SK-N-SH (cell line): ENCODE results near the gene MICALL1. TPM values are rescaled to one million over a fixed set of nuclear protein-coding genes. Genes with fewer than 3 reads are reported as not detected.
A peak's percentile ranks its signal among the peaks of the same experiment; 100 is the strongest.

Experiments
- CTCF ChIA-PET: fragments of 300-600, 350-600 bp; formaldehyde crosslinking; extraction: SDS; loops from one replicate; lab custom pipeline; 2021; lab: Yijun Ruan, JAX
- POLR2A ChIA-PET: fragments of 350-600 bp; sonication (Branson Sonifier 250); formaldehyde crosslinking; extraction: SDS; loops from one replicate; lab custom pipeline; 2020; ENCODE audit warnings: antibody characterized with exemption, inconsistent platforms; lab: Yijun Ruan, JAX
- DNase-seq: peaks from one replicate; pipeline ENCODE4 v3.0.0; 2012
- H2AFZ ChIP-seq: fragments of 200-600 bp; sonication (generic); 2 replicates; pipeline ENCODE4 v1.8.1; 2016; ENCODE audit warnings: antibody characterized with exemption, mild to moderate bottlenecking, low read depth
- H3F3A ChIP-seq: fragments of 200-600 bp; sonication (generic); replicated peaks from 2 replicates; pipeline ENCODE3; 2016; ENCODE audit warnings: antibody characterized with exemption, mild to moderate bottlenecking; ENCODE audit not compliant: insufficient read depth
- H3K27ac ChIP-seq, 2 experiments: fragments of 200-500 bp in 1 of 2; fragments of 200-600 bp in 1 of 2; sonication (Bioruptor generic) in 1 of 2; sonication (generic), shearing (Covaris generic) in 1 of 2; 2 replicates each; pipeline versions ENCODE4 v1.5.1 to v1.6.1; 2014 to 2016; ENCODE audit warnings: low read depth in 2 of 2, inconsistent platforms in 1 of 2, low read length in 1 of 2, mild to moderate bottlenecking in 1 of 2, mixed read lengths in 1 of 2
- H3K27me3 ChIP-seq: fragments of 200-600 bp; sonication (generic), shearing (Covaris generic); 2 replicates; pipeline ENCODE4 v1.6.1; 2016; ENCODE audit warnings: mixed run types; ENCODE audit not compliant: insufficient read depth
- H3K36me3 ChIP-seq, 2 experiments: fragments of 200-500 bp in 1 of 2; fragments of 200-600 bp in 1 of 2; sonication (Bioruptor generic) in 1 of 2; sonication (generic) in 1 of 2; replicated peaks in 1 of 2; 2 replicates each; pipeline versions ENCODE3 to v1.5.1; 2014 to 2016; ENCODE audit warnings: low read length in 1 of 2, mild to moderate bottlenecking in 1 of 2; ENCODE audit not compliant: insufficient read depth in 2 of 2, control insufficient read depth in 1 of 2
- H3K4me1 ChIP-seq, 2 experiments: fragments of 200-500 bp in 1 of 2; fragments of 200-600 bp in 1 of 2; sonication (Bioruptor generic) in 1 of 2; sonication (generic), shearing (Covaris generic) in 1 of 2; 2 replicates each; pipeline versions ENCODE4 v1.5.1 to v1.6.1; 2014 to 2016; ENCODE audit warnings: low read depth in 1 of 2, low read length in 1 of 2, mixed run types in 1 of 2; ENCODE audit not compliant: insufficient read depth in 2 of 2, control insufficient read depth in 1 of 2
- H3K4me2 ChIP-seq: fragments of 200-600 bp; sonication (generic), shearing (Covaris generic); 2 replicates; pipeline ENCODE4 v1.6.1; 2017; ENCODE audit warnings: mixed run types
- H3K4me3 ChIP-seq, 2 experiments: fragments of 200-500 bp in 1 of 2; fragments of 200-600 bp in 1 of 2; sonication (Bioruptor generic) in 1 of 2; sonication (generic), shearing (Covaris generic) in 1 of 2; 2 replicates each; pipeline versions ENCODE4 v1.5.1 to v1.8.1; 2014 to 2016; ENCODE audit warnings: low read depth in 2 of 2, inconsistent platforms in 1 of 2, low read length in 1 of 2, mild to moderate bottlenecking in 1 of 2, mixed read lengths in 1 of 2, moderate library complexity in 1 of 2
- H3K79me2 ChIP-seq: fragments of 200-600 bp; sonication (generic); 2 replicates; pipeline ENCODE4 v1.8.1; 2017; ENCODE audit warnings: mild to moderate bottlenecking; ENCODE audit not compliant: insufficient read depth
- H3K9ac ChIP-seq: fragments of 200-600 bp; sonication (generic); 2 replicates; pipeline ENCODE4 v1.6.1; 2017; ENCODE audit warnings: mixed run types
- H3K9me2 ChIP-seq: fragments of 200-600 bp; sonication (generic); 2 replicates; pipeline ENCODE4 v1.6.1; 2017; ENCODE audit warnings: mixed run types
- H3K9me3 ChIP-seq: fragments of 200-600 bp; sonication (generic); 2 replicates; pipeline ENCODE4 v1.6.1; 2017; ENCODE audit warnings: mixed run types, mild to moderate bottlenecking, moderate library complexity
- H4K20me1 ChIP-seq: fragments of 200-600 bp; sonication (generic); 2 replicates; pipeline ENCODE4 v1.6.1; 2017; ENCODE audit warnings: mild to moderate bottlenecking, mixed run types; ENCODE audit not compliant: insufficient read depth
- CTCF ChIP-seq: fragments of 200-600 bp; sonication (generic); IDR thresholded peaks from 2 replicates; pipeline ENCODE4 v1.6.1; 2017; ENCODE audit warnings: antibody characterized with exemption, mild to moderate bottlenecking, moderate library complexity
- ELF1 ChIP-seq: IDR thresholded peaks from 2 replicates; pipeline ENCODE4 v1.4.0; 2012
- EP300 ChIP-seq, 2 experiments: IDR thresholded peaks; 2 replicates each; pipeline versions ENCODE4 v1.4.0 to v1.6.1; 2012; ENCODE audit warnings: borderline replicate concordance in 1 of 2, low read depth in 1 of 2, low read length in 1 of 2
- GABPA ChIP-seq: IDR thresholded peaks from 2 replicates; pipeline ENCODE4 v1.4.0; 2012; ENCODE audit warnings: low read depth, mild to moderate bottlenecking
- JUND ChIP-seq: IDR thresholded peaks from 2 replicates; pipeline ENCODE4 v1.4.0; 2012
- MAX ChIP-seq: IDR thresholded peaks from 2 replicates; pipeline ENCODE4 v1.4.0; 2012; ENCODE audit warnings: low read depth
- PBX3 ChIP-seq: IDR thresholded peaks from 2 replicates; pipeline ENCODE4; 2012
- RAD21 ChIP-seq: IDR thresholded peaks from 2 replicates; pipeline ENCODE4 v1.6.1; 2012; ENCODE audit warnings: mild to moderate bottlenecking, low read length
- RCOR1 ChIP-seq: fragments of 150-350 bp; IDR thresholded peaks from 2 replicates; pipeline ENCODE4 v1.6.1; 2017; ENCODE audit warnings: antibody characterized with exemption, low read length
- SIN3A ChIP-seq: IDR thresholded peaks from 2 replicates; pipeline ENCODE4 v1.6.1; 2012; ENCODE audit warnings: low read depth, mild to moderate bottlenecking, low read length, moderate library complexity, borderline replicate concordance
- SMC3 ChIP-seq: IDR thresholded peaks from 2 replicates; pipeline ENCODE4 v1.6.1; 2012; ENCODE audit warnings: low read depth, low read length, improper control_type of control experiment
- TCF12 ChIP-seq: IDR thresholded peaks from 2 replicates; pipeline ENCODE4 v1.4.0; 2012
- TEAD4 ChIP-seq: IDR thresholded peaks from 2 replicates; pipeline ENCODE4 v1.4.0; 2012; ENCODE audit warnings: mild to moderate bottlenecking, borderline replicate concordance; ENCODE audit not compliant: insufficient read depth
- USF2 ChIP-seq: fragments of 150-350 bp; IDR thresholded peaks from 2 replicates; pipeline ENCODE4 v1.6.1; 2017; ENCODE audit warnings: antibody characterized with exemption, low read length, low read depth, borderline replicate concordance
- WGBS: methylation state at CpG from one replicate; pipeline ENCODE4 v1.1.6; 2017; ENCODE audit warnings: low lambda C conversion rate; 5-methylcytosine and 5-hydroxymethylcytosine counted together
- polyA plus RNA-seq, 3 experiments: library from polyadenylated mRNA; depleted of rRNA; stranded (reverse); fragments of >200 nt; gene quantifications; 2 replicates each; pipeline ENCODE4 v1.2.3, GENCODE V29; 2012

Gene MICALL1
- polyA plus RNA-seq, 1 of the 3 experiments (the other 2 are of a cell fraction), result 12.9 TPM

- no peak overlapping the region for H2AFZ ChIP-seq
- H3K9me2 ChIP-seq, result no peaks in the 10 kb centered on the region
- DNase-seq, result no peak
- ChIA-PET POLR2A (no interaction called here), CTCF (interaction anchor here (1.7 kb wide), 1 partner anchor 21 kb away, joined by 3 read pairs; no protein-coding TSS in a partner anchor)
- peaks cover 14% of the 10 kb centered on the region for H3F3A ChIP-seq
- no peaks in the 10 kb centered on the region for H3K27me3 ChIP-seq
- peaks cover 8% of the 10 kb centered on the region; the same call in 1 of the 2 replicates for H4K20me1 ChIP-seq
- peaks cover 15 to 42% of the 10 kb centered on the region in 2 experiments for H3K36me3 ChIP-seq
- H3K4me1 ChIP-seq, result peaks cover 6 to 7% of the 10 kb centered on the region in 2 experiments; a peak in 3 of 4 replicates
- H3K9ac ChIP-seq, result no peak overlapping the region
- TF ChIP-seq GABPA (no peak), CTCF (no peak), SIN3A (no peak), JUND (no peak), RAD21 (no peak), SMC3 (no peak), TCF12 (no peak), USF2 (no peak), MAX (no peak), RCOR1 (no peak), PBX3 (no peak)
- H3K79me2 ChIP-seq, result no peaks in the 10 kb centered on the region; the same call in 1 of the 2 replicates
- no peak overlapping the region for H3K4me2 ChIP-seq
- no peaks in the 10 kb centered on the region for H3K9me3 ChIP-seq
- 83% methylated on average over 1 of the region's 5 CpGs for WGBS
- no peak overlapping the region for H3K27ac ChIP-seq
- no peak overlapping the region for H3K4me3 ChIP-seq
These were observed 23.3 kb downstream of the MICALL1 start for GRCh38 chr22:37929390-37929789.

GRCh38 chr22:37930270-37930951, 24.3 kb downstream of the MICALL1 start:
- Histone ChIP-seq H3K27me3 (no peaks in the 10 kb centered on the region), H3K4me3 (no peak overlapping the region), H3F3A (peaks cover 14% of the 10 kb centered on the region), H2AFZ (no peak overlapping the region), H3K4me2 (no peak overlapping the region), H3K9me2 (no peaks in the 10 kb centered on the region), H3K9me3 (no peaks in the 10 kb centered on the region), H3K4me1 (peaks cover 6 to 7% of the 10 kb centered on the region in 2 experiments; a peak in 3 of 4 replicates), H3K27ac (no peak overlapping the region), H3K9ac (no peak overlapping the region), H4K20me1 (peaks cover 8% of the 10 kb centered on the region; the same call in 1 of the 2 replicates), H3K36me3 (peaks cover 15 to 35% of the 10 kb centered on the region in 2 experiments), H3K79me2 (no peaks in the 10 kb centered on the region; the same call in 1 of the 2 replicates)
- CTCF ChIA-PET, result interaction anchor here (1.0 to 1.9 kb wide), 3 partner anchors 22 to 113 kb away, joined by 3 to 10 read pairs (median 3); no protein-coding TSS in a partner anchor
- POLR2A ChIA-PET, result interaction anchor here (0.9 kb wide), 1 partner anchor 25 kb away, joined by 3 read pairs; no protein-coding TSS in a partner anchor
- DNase-seq, result peak; percentile 64
- WGBS, result 100% methylated on average over 7 of the region's 11 CpGs
- TF ChIP-seq RCOR1, result no peak
- no peak for TF ChIP-seq TCF12
- no peak for TF ChIP-seq ELF1
- no peak for TF ChIP-seq EP300 (IDR thresholded peaks at IDR 0.05; ENCODE audit: borderline replicate concordance in 1 of 2, low read depth in 1 of 2, low read length in 1 of 2)
- TF ChIP-seq CTCF, result peak; percentile 45
- no peak for TF ChIP-seq PBX3
- TF ChIP-seq TEAD4, result no peak
- TF ChIP-seq SMC3, result peak; percentile 25; the same call in 1 of the 2 replicates
- TF ChIP-seq RAD21, result peak; percentile 17; the same call in 1 of the 2 replicates
